Left ventricle myocardium inferior (tissue), 1 donor: ENCODE data around the gene TGFBR3. TPM values are rescaled to one million over a fixed set of nuclear protein-coding genes. Genes with fewer than 3 reads are reported as not detected.

Experiments
- DNase-seq: peaks from one replicate; pipeline ENCODE4 v3.0.0-alpha.2; 2020
- H3K27ac ChIP-seq: fragments of 200-600 bp; replicated peaks from 2 replicates; pipeline ENCODE4 v1.8.0; 2021
- H3K27me3 ChIP-seq: fragments of 200-600 bp; 2 replicates; pipeline ENCODE4 v1.8.0; 2021; ENCODE audit warnings: low read depth
- H3K36me3 ChIP-seq: fragments of 200-600 bp; 2 replicates; pipeline ENCODE4 v1.8.0; 2021
- H3K4me1 ChIP-seq: fragments of 200-600 bp; 2 replicates; pipeline ENCODE4 v1.8.0; 2021
- H3K4me3 ChIP-seq: fragments of 200-600 bp; 2 replicates; pipeline ENCODE4 v1.8.0; 2021; ENCODE audit warnings: mild to moderate bottlenecking, moderate library complexity
- H3K9me3 ChIP-seq: fragments of 200-600 bp; replicated peaks from 2 replicates; pipeline ENCODE4 v1.8.0; 2021
- intact Hi-C: fragments of 100-400 bp; cut with micrococcal nuclease; formaldehyde crosslinking; loops from one replicate; pipeline ENCODE4 v1.11.0; 2022
- total RNA-seq: library from RNA; stranded (reverse); fragmentation: NEBNext Ultra II Directional; extraction: Animal tissue kit (Norgen Biotek cat#: 25700); gene quantifications from one replicate; pipeline ENCODE4 v1.2.1, GENCODE V29; 2021
- TF ChIP-seq, protein P1 (sequence below): fragments of 200-600 bp; IDR thresholded peaks from 2 replicates; pipeline ENCODE4 v1.8.0; 2021; ENCODE audit warnings: antibody characterized with exemption, mild to moderate bottlenecking, borderline replicate concordance
- donor health status: DM: no; HTN: yes; CAD: no; lungs with severe emphysema.

The TGFBR3 gene
- total RNA-seq, 1 donor from 2014 or later = 24.6 TPM

DNA sequence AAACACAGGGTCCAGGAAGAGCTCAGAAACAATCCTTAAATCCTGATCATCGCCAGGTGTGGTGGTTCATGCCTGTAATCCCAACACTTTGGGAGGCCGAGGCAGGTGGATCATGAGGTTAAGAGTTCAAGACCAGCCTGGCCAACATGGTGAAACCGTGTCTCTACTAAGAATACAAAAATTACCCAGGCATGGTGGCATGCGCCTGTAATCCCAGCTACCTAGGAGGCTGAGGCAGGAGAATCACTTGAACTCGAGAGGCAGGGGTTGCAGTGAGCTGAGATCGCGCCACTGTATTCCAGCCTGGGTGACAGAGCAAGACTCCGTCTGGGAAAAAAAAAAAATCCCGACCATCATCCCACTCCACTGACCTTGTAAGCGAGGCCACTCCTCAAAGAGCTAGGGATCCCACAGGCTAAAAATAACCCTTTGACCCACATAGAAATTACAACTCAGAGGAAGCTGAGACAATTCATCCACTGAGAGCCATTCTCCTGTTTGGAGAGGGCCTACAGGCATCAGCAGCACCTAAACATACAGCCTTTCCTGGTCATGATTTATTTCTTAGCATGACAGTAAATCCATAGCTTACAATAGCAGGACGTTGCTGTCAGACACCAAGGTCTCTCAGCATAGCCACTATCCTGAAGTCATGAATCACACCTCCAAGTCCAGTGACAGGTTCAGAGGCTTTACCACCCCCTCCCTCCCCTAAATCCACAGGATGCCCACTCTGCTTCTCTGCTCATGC is 66.7 kb downstream of the TGFBR3 start:
- Histone ChIP-seq H3K27me3 (no peaks in the 10 kb centered on the region), H3K36me3 (no peaks in the 10 kb centered on the region), H3K4me3 (no peak overlapping the region), H3K27ac (peak overlapping the region; percentile 28), H3K4me1 (peaks cover 62% of the 10 kb centered on the region), H3K9me3 (no peaks in the 10 kb centered on the region)
- TF ChIP-seq, protein P1, sequence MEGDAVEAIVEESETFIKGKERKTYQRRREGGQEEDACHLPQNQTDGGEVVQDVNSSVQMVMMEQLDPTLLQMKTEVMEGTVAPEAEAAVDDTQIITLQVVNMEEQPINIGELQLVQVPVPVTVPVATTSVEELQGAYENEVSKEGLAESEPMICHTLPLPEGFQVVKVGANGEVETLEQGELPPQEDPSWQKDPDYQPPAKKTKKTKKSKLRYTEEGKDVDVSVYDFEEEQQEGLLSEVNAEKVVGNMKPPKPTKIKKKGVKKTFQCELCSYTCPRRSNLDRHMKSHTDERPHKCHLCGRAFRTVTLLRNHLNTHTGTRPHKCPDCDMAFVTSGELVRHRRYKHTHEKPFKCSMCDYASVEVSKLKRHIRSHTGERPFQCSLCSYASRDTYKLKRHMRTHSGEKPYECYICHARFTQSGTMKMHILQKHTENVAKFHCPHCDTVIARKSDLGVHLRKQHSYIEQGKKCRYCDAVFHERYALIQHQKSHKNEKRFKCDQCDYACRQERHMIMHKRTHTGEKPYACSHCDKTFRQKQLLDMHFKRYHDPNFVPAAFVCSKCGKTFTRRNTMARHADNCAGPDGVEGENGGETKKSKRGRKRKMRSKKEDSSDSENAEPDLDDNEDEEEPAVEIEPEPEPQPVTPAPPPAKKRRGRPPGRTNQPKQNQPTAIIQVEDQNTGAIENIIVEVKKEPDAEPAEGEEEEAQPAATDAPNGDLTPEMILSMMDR = no peak
- intact Hi-C loops = no loop called here
- DNase-seq = no peak

DNA sequence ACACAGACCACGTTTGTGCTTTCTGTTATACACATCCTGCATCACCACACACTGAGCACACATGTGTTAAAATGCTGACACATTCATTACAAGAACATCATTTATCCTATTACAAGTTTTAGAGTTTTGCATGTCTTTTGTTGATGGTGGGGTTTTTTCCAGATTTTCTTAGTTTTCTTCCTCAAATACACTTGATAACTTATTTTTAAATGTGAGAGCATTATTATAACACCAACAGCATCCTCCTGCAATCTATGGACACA is 67.3 kb downstream of the TGFBR3 start:
- Histone ChIP-seq H3K27me3 (no peaks in the 10 kb centered on the region), H3K4me3 (no peak overlapping the region), H3K36me3 (no peaks in the 10 kb centered on the region), H3K4me1 (peaks cover 66% of the 10 kb centered on the region), H3K9me3 (no peaks in the 10 kb centered on the region), H3K27ac (peak overlapping the region; percentile 31)
- TF ChIP-seq, protein P1 = no peak
- no peak for DNase-seq
- intact Hi-C loops = no loop called here

DNA sequence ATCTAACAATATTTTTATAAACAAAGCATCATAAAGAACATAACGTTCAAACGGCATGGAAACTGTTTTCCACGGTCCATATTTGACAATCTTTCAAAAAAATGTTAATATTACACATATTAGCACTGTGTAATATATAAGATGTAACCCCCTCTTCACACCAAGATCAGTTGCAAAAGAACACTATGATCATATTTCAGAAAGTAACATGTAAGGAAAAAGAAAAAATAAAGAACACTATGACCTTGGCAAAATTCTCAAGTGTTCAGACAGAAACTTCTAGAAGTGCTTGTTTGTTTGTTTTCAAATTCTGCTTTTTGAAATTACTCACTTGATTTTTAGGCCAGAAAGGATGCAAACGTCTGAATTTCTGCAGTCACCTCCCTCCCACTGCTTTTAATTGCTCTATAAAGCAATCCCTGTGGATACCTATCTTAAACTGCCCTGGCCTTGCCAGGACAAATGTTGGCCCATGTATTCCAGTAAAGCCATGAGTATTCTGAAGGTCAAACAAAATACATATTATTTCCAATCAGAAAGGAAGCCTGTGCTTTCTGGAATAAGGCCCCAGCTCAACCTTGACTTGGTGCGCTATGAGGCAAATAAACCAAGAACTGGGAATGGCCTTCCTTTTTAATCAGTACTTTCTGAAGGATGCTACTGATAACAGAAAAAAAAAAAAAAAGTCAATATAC is 68.6 kb downstream of the TGFBR3 start:
- Histone ChIP-seq H3K36me3 (no peaks in the 10 kb centered on the region), H3K27me3 (no peaks in the 10 kb centered on the region), H3K27ac (peak overlapping the region; percentile 31), H3K4me3 (no peak overlapping the region), H3K9me3 (no peaks in the 10 kb centered on the region), H3K4me1 (peaks cover 71% of the 10 kb centered on the region)
- DNase-seq = no peak
- TF ChIP-seq, protein P1 = no peak
- intact Hi-C loops = no loop called here

DNA sequence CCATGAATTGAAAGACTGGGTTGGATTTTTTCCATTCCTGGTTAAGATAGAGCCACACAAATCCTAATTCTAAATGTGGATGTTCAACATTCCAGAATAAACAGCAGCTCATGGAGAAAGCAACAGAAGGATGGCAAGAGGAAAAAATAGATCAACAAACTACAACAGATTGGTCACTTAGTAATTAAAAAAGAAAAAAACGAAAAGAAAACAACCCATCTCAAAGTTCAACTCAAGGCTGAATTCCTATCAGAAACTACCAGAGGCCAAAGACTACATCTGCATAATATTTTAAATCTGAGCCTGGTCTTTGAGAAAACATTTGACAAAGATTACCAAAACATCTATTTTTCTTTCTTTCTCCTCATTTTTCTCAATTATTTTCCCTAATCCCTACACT is 69.9 kb downstream of the TGFBR3 start:
- DNase-seq = no peak
- TF ChIP-seq, protein P1 = no peak
- H3K27me3 ChIP-seq = no peaks in the 10 kb centered on the region
- peaks cover 72% of the 10 kb centered on the region for H3K4me1 ChIP-seq
- H3K9me3 ChIP-seq = no peaks in the 10 kb centered on the region
- intact Hi-C loops = no loop called here
- H3K4me3 ChIP-seq = no peak overlapping the region
- peak overlapping the region; percentile 31 for H3K27ac ChIP-seq
- H3K36me3 ChIP-seq = no peaks in the 10 kb centered on the region

DNA sequence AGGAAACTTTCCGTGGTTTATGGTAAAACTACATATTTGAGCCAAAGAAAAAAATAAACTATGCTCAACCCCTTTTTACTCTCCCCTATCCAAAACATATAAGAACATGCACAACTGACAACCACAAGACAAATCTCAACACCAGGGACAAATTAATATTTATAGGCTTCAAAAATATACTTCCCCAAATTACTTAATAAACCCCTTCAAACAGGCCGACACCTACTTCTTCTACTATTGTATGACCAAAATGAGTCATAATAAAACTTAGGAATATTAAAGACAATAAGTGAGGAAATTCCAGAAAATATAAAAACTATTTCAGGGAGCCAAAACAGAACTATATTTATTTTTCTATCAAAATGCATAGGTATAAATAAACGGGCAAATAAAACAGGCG is 71.5 kb downstream of the TGFBR3 start:
- Histone ChIP-seq H3K36me3 (no peaks in the 10 kb centered on the region), H3K27ac (no peak overlapping the region), H3K4me3 (no peak overlapping the region), H3K27me3 (no peaks in the 10 kb centered on the region), H3K9me3 (no peaks in the 10 kb centered on the region), H3K4me1 (peaks cover 65% of the 10 kb centered on the region)
- no peak for DNase-seq
- TF ChIP-seq, protein P1 = no peak
- intact Hi-C loops = no loop called here
